GM19351 (cell line): ENCODE data around the gene ADAMTS12.

Experiments
- ATAC-seq: cut with Tn5 transposase; IDR thresholded peaks from one replicate; pipeline ENCODE4 v1.9.1; 2021; ENCODE audit warnings: mild to moderate bottlenecking, moderate library complexity; ENCODE audit not compliant: unreplicated experiment

The ADAMTS12 gene

DNA sequence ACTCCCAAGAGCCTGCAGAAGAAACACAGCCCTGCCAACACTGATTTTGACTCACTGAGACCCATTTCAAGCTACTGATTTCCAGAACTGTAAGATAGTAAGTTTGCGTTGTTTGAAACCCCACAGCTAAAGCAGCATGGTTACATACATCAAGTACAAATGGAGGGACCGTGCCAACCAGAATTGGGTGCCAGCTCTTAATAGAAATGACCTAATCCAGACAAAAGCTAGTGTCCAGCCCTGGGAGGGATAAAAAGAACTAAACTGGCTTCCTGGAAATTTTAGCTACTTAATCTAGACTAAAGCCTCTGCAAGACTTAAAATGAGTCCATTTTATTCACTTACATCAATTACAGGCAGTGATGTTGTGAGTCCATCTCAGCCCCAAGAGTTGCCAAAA, 122.6 kb downstream of the ADAMTS12 start:
- ATAC-seq, result no peak

- no peak for ATAC-seq
Observed at GRCh38 chr5:33766023-33766422, 125.8 kb downstream of the ADAMTS12 start.

- no peak for ATAC-seq
Observed at GRCh38 chr5:33764786-33765185, 127.0 kb downstream of the ADAMTS12 start.

GRCh38 chr5:33763435-33763834, 128.4 kb downstream of the ADAMTS12 start:
- no peak for ATAC-seq

GRCh38 chr5:33762859-33763258, 128.9 kb downstream of the ADAMTS12 start:
- ATAC-seq, result no peak

DNA sequence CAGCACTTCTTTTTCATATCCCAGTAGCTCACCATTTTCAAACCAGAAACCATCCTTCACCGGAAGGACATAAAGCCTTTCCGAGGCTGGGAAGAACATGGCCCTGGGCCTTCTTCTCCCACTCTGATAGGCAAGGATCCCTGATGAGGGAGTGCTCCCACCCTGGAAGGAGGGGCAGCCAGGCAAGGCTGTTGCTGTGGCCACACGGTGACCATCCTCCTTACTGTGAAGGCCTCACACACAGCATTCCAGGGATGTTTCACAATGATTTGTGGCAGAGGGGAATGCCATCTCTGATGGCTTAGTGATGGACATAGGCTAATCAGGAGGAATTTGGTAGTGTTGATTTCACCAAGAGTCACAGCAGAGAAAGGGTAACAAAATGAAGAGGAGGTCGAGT, 130.7 kb downstream of the ADAMTS12 start:
- ATAC-seq, result no peak

- ATAC-seq, result no peak
Observed at GRCh38 chr5:33758737-33759136, 133.1 kb downstream of the ADAMTS12 start.

DNA sequence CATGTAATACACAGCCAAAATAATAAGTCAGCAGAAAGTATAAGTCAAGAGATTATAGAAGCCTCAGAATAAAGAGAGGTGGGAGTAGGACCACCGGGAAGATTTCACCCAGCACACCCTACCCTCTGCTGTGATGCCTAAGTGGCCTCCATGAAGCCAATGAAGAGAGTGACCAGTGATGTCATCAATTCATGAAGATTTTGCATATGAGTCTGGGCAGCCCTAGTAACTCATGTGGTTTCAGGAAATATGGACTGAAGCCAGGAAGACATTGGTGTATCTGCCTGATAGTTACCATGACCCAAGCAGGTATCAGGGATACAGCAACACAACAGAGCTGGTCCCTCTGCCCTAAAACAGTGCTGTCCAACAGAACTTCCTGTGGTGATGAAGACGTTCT, 135.3 kb downstream of the ADAMTS12 start:
- no peak for ATAC-seq

GRCh38 chr5:33755231-33755630, 136.6 kb downstream of the ADAMTS12 start:
- no peak for ATAC-seq

GRCh38 chr5:33753704-33754103, 138.1 kb downstream of the ADAMTS12 start:
- no peak for ATAC-seq

DNA sequence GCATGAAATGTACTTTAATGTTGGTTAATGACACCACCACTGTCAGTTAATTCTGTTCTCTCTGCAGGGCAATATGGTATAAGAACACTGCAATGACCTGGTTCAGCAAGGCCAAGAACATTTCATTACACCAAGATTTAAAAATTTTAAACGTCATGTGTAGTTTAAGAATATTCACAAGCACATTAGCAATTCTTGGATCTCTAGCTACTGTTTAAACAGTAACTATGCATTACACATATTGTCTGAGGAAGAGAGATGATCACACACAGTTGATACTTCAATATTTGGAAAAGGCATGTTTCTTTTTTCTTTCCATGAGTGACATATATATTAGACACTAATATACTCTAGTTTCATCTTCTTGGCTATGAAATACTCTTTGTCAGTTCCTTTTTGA, 143.0 kb downstream of the ADAMTS12 start:
- ATAC-seq, result no peak

GRCh38 chr5:33745101-33745770, 146.6 kb downstream of the ADAMTS12 start:
- ATAC-seq, result no peak

DNA sequence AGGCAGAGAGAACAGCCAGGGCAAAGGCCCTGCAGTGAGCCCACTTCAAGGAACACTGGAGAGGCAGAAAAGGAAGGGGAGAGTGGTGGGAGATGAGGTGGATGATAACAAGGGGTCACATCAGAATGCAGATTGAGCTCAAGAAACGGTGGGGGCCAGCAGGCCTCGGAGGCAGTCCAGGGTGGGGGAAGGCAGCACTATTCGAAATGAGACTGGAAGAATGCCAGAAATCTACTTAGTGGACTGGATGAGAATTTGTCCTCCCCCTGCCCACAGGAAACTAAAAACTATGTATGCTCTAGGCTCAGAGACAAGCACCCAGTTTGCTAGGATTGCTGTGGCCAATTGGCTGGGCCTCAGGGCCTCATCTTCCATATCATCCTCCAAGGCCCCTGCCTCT, 148.7 kb downstream of the ADAMTS12 start:
- ATAC-seq, result no peak

- no peak for ATAC-seq
Observed at GRCh38 chr5:33742181-33742580, 149.6 kb downstream of the ADAMTS12 start.

DNA sequence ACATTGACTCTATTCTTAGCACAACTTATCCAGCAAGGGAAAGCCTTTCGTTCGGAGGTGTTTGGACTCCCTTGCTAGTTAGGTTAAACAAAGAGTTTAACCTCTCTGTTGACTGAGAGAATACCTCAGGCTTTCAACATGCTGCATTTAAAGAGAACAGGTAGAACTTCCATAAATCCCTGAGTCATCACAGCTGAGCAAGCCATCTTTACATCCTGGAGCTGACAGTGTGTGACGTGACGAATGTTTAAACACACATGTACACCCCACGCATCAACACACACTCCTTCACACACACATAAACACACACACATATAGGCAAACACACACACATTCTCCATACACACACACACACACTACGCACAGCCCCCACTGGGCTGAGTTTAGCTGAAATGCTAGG, 152.8 kb downstream of the ADAMTS12 start:
- ATAC-seq, result no peak

GRCh38 chr5:33738097-33738496, 153.7 kb downstream of the ADAMTS12 start:
- ATAC-seq, result no peak

DNA sequence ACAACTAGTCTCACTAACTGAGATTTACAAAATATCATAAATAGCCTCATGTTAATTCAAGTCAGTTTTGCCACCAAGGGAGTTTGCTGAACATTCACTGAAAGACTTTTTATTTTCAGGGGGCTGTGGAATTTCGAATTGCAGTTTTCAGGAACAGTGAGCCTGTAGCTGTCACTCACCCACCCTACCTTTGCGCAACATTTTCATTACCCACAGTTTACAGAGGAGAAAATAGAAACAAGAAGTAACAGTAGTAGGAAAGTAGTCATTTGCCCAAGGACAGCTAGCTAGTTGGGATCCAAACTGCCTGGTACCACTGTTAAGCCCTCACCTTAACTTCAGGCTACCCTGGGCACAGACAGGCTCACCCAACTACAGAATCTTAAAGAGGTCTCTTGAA, 154.1 kb downstream of the ADAMTS12 start:
- ATAC-seq, result no peak

DNA sequence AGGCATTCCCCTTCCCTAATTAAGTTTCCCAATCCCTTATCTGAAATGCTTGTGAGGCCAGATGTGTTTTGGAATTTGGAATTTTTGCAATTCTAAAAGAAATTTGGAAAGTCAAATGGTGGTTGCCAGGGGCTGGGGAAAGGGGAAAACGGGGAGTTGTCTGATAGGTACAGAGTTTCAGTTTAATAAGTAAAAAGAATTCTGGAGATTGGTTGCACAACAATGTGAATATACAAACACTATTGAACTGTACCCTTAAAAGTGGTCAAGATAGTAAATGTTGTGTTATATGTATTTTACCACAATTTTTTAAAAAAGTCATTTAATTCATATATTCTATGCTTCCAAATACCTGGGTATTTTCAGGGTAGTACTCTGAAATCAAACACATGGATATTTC, 154.5 kb downstream of the ADAMTS12 start:
- ATAC-seq, result no peak

DNA sequence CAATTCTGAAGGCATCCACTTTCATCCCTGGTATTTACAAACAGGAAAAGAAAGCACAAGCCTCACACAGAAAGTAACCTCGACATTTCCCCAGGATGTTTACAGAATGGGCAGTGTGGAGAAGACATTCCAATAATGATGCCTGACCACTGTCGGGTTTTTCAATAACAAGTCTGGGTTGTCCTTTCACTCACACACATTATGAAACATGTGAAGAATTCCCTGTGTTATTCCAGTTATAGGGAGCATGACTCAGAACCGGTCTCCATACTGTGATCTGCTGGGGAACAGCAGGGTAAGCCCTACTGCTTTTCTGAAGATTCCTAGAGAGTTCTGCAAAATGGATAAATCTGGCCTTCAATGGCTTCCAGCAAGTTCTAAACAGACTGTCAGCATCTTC, 155.3 kb downstream of the ADAMTS12 start:
- ATAC-seq, result no peak

- ATAC-seq, result no peak
Observed at GRCh38 chr5:33735072-33735471, 156.7 kb downstream of the ADAMTS12 start.

DNA sequence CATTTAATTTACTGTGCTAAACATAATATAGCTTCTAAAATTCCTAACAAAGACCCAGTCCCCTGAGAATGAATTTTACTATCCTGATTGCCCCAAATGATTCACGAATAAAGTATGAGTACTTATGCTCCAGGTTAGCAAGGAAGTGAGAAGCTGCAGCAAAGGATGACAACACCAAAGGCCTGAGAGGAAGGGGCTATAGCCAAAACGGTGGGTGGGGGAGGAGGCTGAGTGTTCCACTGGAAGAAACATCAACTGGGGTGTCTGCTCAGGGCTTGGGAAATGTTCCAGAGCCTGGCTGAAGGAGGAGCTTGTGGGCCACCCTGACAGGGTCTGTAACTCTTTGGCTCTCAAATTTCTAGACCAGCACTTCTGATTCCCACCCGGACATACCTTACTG, 157.3 kb downstream of the ADAMTS12 start:
- no peak for ATAC-seq

GRCh38 chr5:33733225-33733624, 158.6 kb downstream of the ADAMTS12 start:
- ATAC-seq, result no peak

GRCh38 chr5:33726422-33727165, 165.2 kb downstream of the ADAMTS12 start:
- no peak for ATAC-seq
